Loucy (cell line): Measurements from ENCODE around the gene QSOX1.

Experiments
- CTCF ChIP-seq: fragments of 200-600 bp; sonication (generic); conservative IDR thresholded peaks from 2 replicates; pipeline ENCODE4 v1.5.1; 2014; ENCODE audit warnings: mild to moderate bottlenecking, antibody characterized with exemption, low read length
- EZH2phosphoT487 ChIP-seq: fragments of 200-600 bp; IDR thresholded peaks from 2 replicates; pipeline ENCODE4 v1.6.1; 2018; ENCODE audit warnings: antibody characterized with exemption, mild to moderate bottlenecking, moderate library complexity, borderline replicate concordance

DNA sequence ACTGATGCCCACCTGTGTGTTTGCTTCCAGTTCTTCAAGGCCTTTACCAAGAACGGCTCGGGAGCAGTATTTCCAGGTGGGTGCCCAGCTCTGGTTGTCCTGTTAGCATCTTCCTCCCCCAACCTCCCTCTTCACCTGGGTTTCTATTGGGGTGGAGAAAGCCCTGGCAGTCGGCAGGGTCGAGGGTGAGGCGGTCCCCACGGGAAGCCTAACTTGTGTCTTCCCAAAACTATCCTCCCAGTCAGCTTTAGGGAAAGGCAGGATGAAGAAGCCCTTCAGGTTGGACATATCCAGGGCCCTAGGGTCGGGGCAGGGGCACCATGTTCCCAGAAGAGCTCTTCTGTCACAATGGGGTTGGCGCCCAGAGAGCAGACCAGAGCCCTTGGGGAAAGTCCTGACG is 20.6 kb downstream of the QSOX1 start:
- TF ChIP-seq CTCF (no peak), EZH2phosphoT487 (no peak)
